Measurements from ENCODE around the gene HSD17B14. TPM values are rescaled to one million over a fixed set of nuclear protein-coding genes. Genes with fewer than 3 reads are reported as not detected.

The HSD17B14 gene
- total and polyA plus RNA-seq, 9 of the 15 experiments (the other 6 are each of a cell fraction or from before 2014, with no cell fraction given) = 0.16 TPM; not detected in 8

DNA sequence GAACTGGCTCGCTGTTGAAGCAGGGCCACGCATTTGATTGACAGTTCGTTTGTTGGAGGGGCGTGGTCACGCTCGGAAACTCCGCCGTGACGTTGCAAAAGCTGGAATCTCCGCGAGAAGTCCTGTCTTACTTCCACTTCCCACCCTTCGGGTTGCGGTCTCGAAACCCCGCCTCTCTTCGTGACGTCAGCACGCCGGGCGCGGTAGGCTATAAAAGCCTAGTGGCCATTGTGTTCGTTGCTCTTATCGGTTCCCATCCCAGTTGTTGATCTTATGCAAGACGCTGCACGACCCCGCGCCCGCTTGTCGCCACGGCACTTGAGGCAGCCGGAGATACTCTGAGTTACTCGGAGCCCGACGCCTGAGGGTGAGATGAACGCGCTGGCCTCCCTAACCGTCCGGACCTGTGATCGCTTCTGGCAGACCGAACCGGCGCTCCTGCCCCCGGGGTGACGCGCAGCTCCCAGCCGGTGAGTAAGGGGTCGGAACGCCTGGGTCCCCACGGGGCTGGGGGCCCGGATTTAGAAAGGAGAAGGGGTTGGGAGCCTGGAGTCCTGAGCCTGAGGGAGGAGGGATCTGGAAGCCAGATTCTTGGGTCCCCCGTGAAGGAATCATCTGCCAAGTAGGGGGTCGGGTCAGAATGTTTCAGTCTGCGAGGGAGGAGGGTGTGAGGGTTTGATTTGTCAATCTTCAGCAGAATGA is 36.0 kb upstream of the HSD17B14 start, which contains the start of gene PPP1R15A (continued):
- peak; percentile 95 for TF ChIP-seq ATF7 (IDR thresholded peaks at IDR 0.05)
- TF ChIP-seq, protein P1, sequence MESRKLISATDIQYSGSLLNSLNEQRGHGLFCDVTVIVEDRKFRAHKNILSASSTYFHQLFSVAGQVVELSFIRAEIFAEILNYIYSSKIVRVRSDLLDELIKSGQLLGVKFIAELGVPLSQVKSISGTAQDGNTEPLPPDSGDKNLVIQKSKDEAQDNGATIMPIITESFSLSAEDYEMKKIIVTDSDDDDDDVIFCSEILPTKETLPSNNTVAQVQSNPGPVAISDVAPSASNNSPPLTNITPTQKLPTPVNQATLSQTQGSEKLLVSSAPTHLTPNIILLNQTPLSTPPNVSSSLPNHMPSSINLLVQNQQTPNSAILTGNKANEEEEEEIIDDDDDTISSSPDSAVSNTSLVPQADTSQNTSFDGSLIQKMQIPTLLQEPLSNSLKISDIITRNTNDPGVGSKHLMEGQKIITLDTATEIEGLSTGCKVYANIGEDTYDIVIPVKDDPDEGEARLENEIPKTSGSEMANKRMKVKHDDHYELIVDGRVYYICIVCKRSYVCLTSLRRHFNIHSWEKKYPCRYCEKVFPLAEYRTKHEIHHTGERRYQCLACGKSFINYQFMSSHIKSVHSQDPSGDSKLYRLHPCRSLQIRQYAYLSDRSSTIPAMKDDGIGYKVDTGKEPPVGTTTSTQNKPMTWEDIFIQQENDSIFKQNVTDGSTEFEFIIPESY (CRISPR knock-in tag; IDR thresholded peaks at IDR 0.05) = 0 out of 2 replicates have a peak, but pooled peaks have one; percentile 36
- TF ChIP-seq LCOR (CRISPR knock-in tag; IDR thresholded peaks at IDR 0.05) = peak; percentile 78
- TF ChIP-seq, protein P2, sequence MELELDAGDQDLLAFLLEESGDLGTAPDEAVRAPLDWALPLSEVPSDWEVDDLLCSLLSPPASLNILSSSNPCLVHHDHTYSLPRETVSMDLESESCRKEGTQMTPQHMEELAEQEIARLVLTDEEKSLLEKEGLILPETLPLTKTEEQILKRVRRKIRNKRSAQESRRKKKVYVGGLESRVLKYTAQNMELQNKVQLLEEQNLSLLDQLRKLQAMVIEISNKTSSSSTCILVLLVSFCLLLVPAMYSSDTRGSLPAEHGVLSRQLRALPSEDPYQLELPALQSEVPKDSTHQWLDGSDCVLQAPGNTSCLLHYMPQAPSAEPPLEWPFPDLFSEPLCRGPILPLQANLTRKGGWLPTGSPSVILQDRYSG (tag; conservative IDR thresholded peaks at IDR 0.05; ENCODE audit: low read depth) = no peak
- TF ChIP-seq MEF2A (IDR thresholded peaks at IDR 0.05; ENCODE audit: control insufficient read depth, low read depth, low read length) = no peak
- TF ChIP-seq, protein P3, sequence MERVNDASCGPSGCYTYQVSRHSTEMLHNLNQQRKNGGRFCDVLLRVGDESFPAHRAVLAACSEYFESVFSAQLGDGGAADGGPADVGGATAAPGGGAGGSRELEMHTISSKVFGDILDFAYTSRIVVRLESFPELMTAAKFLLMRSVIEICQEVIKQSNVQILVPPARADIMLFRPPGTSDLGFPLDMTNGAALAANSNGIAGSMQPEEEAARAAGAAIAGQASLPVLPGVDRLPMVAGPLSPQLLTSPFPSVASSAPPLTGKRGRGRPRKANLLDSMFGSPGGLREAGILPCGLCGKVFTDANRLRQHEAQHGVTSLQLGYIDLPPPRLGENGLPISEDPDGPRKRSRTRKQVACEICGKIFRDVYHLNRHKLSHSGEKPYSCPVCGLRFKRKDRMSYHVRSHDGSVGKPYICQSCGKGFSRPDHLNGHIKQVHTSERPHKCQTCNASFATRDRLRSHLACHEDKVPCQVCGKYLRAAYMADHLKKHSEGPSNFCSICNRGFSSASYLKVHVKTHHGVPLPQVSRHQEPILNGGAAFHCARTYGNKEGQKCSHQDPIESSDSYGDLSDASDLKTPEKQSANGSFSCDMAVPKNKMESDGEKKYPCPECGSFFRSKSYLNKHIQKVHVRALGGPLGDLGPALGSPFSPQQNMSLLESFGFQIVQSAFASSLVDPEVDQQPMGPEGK (CRISPR knock-in tag; IDR thresholded peaks at IDR 0.05; ENCODE audit: borderline replicate concordance) = 0 out of 2 replicates have a peak, but pooled peaks have one; percentile 7
- 0 out of 2 replicates have a peak, but pooled peaks have one; percentile 7 for TF ChIP-seq HIVEP1 (CRISPR knock-in tag; IDR thresholded peaks at IDR 0.05)
- TF ChIP-seq CBX5 (IDR thresholded peaks at IDR 0.05; ENCODE audit: borderline replicate concordance, low read depth) = no peak
- no peak for TF ChIP-seq RAD51 (IDR thresholded peaks at IDR 0.05; ENCODE audit: borderline replicate concordance, low read depth)
- TF ChIP-seq, protein P4, sequence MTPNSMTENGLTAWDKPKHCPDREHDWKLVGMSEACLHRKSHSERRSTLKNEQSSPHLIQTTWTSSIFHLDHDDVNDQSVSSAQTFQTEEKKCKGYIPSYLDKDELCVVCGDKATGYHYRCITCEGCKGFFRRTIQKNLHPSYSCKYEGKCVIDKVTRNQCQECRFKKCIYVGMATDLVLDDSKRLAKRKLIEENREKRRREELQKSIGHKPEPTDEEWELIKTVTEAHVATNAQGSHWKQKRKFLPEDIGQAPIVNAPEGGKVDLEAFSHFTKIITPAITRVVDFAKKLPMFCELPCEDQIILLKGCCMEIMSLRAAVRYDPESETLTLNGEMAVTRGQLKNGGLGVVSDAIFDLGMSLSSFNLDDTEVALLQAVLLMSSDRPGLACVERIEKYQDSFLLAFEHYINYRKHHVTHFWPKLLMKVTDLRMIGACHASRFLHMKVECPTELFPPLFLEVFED (CRISPR knock-in tag; conservative IDR thresholded peaks at IDR 0.05) = 0 out of 2 replicates have a peak, but pooled peaks have one; percentile 12
- 0 out of 2 replicates have a peak, but pooled peaks have one; percentile 72 for TF ChIP-seq E2F3 (CRISPR knock-in tag; IDR thresholded peaks at IDR 0.05)
- TF ChIP-seq, protein P5, sequence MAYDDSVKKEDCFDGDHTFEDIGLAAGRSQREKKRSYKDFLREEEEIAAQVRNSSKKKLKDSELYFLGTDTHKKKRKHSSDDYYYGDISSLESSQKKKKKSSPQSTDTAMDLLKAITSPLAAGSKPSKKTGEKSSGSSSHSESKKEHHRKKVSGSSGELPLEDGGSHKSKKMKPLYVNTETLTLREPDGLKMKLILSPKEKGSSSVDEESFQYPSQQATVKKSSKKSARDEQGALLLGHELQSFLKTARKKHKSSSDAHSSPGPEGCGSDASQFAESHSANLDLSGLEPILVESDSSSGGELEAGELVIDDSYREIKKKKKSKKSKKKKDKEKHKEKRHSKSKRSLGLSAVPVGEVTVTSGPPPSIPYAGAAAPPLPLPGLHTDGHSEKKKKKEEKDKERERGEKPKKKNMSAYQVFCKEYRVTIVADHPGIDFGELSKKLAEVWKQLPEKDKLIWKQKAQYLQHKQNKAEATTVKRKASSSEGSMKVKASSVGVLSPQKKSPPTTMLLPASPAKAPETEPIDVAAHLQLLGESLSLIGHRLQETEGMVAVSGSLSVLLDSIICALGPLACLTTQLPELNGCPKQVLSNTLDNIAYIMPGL (CRISPR knock-in tag; IDR thresholded peaks at IDR 0.05) = 0 out of 2 replicates have a peak, but pooled peaks have one; percentile 50
- no peak; the same call in 1 of the 2 replicates for TF ChIP-seq ZNF589 (CRISPR knock-in tag; IDR thresholded peaks at IDR 0.05; ENCODE audit: low read depth)
- TF ChIP-seq RBM39 (optimal IDR thresholded peaks at IDR 0.05; ENCODE audit: low read depth, low read length) = no peak
- peak; percentile 78 for TF ChIP-seq NEUROD1 (IDR thresholded peaks at IDR 0.05; ENCODE audit: borderline replicate concordance, low read depth, low read length, partially characterized antibody)
- peak; percentile 28; the same call in 1 of the 2 replicates for TF ChIP-seq HCFC1 (IDR thresholded peaks at IDR 0.05; ENCODE audit: low read depth, low read length)
- 0 out of 2 replicates have a peak, but pooled peaks have one; percentile 68 for TF ChIP-seq RUNX1 (IDR thresholded peaks at IDR 0.05; ENCODE audit: low read depth)

All from K562 (cell line).